Left lung (tissue), 10 donors: Measurements from ENCODE around the gene PDE1C. TPM values are rescaled to one million over a fixed set of nuclear protein-coding genes. Genes with fewer than 3 reads are reported as not detected.

Experiments used
- ATAC-seq: fragments of 200-7000 bp; cut with Tn5 transposase; one replicate; pipeline ENCODE4 v1.9.1; 2020; ENCODE audit warnings: moderate library complexity
- DNase-seq, 4 donors: peaks; one replicate each; pipeline ENCODE4 v3.0.0-alpha.2; 2013 to 2020
- H3K27ac ChIP-seq, 2 donors: fragments of 200-600 bp; sonication (generic) in 1 of 2; one replicate each; pipeline versions ENCODE4 v1.5.0 to v1.8.0; 2020 to 2021
- H3K27me3 ChIP-seq, 2 donors: fragments of 200-600 bp; sonication (generic) in 1 of 2; one replicate each; pipeline versions ENCODE4 v1.5.0 to v1.8.0; 2020 to 2021
- H3K36me3 ChIP-seq, 2 donors: fragments of 200-600 bp; sonication (generic) in 1 of 2; one replicate each; pipeline versions ENCODE4 v1.5.0 to v1.8.0; 2020 to 2021
- H3K4me1 ChIP-seq, 2 donors: fragments of 200-600 bp; one replicate each; pipeline ENCODE4 v1.8.0; 2021
- H3K4me3 ChIP-seq, 2 donors: fragments of 200-600 bp; sonication (generic) in 1 of 2; one replicate each; pipeline versions ENCODE4 v1.5.0 to v1.8.0; 2020 to 2021; ENCODE audit warnings: mild to moderate bottlenecking in 1 of 2
- H3K9me3 ChIP-seq, 2 donors: fragments of 200-600 bp; sonication (generic) in 1 of 2; one replicate each; pipeline versions ENCODE4 v1.5.0 to v1.8.0; 2020 to 2021
- intact Hi-C, 2 donors: fragments of 100-400 bp; cut with DNase I; formaldehyde crosslinking; loops; one replicate each; pipeline versions ENCODE4 v1.11.2 to v1.14.2; 2022
- polyA plus RNA-seq, 6 donors: library from polyadenylated mRNA; unstranded; fragments of 120-200 nt; gene quantifications; one replicate each; pipeline ENCODE4 v1.2.1, GENCODE V29; 2013; ENCODE audit not compliant: insufficient read length in 6 of 6
- total RNA-seq, 2 donors: library from RNA; stranded (reverse); fragmentation: NEBNext Ultra II Directional; extraction: Animal tissue kit (Norgen Biotek cat#: 25700); gene quantifications; one replicate each; pipeline ENCODE4 v1.2.1, GENCODE V29; 2021
- TF ChIP-seq, protein P1 (sequence below), 2 donors: fragments of 200-600 bp; sonication (generic) in 1 of 2; IDR thresholded peaks; one replicate each; pipeline versions ENCODE4 v1.5.0 to v1.8.0; 2021; ENCODE audit warnings: antibody characterized with exemption in 2 of 2
- donor health status: DM: no; HTN: yes; CAD: no.
- donor health status: DM: no; HTN: no; CAD: no.

The PDE1C gene
- total and polyA plus RNA-seq, 8 donors, result 2.0 to 13.8 (median 3.9) TPM

DNA sequence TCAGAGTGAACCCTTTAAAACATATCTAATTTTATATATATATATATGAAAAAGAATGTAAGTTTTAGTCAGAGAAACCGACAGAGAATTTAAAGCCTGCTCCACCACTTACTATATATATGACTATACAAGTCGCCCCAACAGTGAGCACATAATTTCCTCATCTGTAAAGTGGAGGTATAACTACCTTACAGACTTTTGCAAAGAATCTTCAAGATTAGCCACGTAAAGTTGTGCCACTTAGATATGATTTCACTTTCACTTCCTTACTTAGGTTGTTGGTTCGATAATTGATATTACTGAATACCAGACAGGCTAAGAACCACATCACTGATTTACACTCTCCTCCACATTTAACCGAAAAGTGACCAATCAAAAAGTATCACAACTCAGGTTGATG, 94.7 kb downstream of the PDE1C start:
- Histone ChIP-seq H3K9me3 (peaks cover 0 to 17% of the 10 kb centered on the region in 2 donors), H3K4me3 (no peak overlapping the region), H3K4me1 (no peaks in the 10 kb centered on the region), H3K36me3 (no peaks in the 10 kb centered on the region), H3K27me3 (no peaks in the 10 kb centered on the region), H3K27ac (no peak overlapping the region)
- TF ChIP-seq, protein P1, sequence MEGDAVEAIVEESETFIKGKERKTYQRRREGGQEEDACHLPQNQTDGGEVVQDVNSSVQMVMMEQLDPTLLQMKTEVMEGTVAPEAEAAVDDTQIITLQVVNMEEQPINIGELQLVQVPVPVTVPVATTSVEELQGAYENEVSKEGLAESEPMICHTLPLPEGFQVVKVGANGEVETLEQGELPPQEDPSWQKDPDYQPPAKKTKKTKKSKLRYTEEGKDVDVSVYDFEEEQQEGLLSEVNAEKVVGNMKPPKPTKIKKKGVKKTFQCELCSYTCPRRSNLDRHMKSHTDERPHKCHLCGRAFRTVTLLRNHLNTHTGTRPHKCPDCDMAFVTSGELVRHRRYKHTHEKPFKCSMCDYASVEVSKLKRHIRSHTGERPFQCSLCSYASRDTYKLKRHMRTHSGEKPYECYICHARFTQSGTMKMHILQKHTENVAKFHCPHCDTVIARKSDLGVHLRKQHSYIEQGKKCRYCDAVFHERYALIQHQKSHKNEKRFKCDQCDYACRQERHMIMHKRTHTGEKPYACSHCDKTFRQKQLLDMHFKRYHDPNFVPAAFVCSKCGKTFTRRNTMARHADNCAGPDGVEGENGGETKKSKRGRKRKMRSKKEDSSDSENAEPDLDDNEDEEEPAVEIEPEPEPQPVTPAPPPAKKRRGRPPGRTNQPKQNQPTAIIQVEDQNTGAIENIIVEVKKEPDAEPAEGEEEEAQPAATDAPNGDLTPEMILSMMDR (IDR thresholded peaks at IDR 0.05), result no peak
- ATAC-seq, result no peak
- intact Hi-C loops, result no loop called here
- no peak for DNase-seq

DNA sequence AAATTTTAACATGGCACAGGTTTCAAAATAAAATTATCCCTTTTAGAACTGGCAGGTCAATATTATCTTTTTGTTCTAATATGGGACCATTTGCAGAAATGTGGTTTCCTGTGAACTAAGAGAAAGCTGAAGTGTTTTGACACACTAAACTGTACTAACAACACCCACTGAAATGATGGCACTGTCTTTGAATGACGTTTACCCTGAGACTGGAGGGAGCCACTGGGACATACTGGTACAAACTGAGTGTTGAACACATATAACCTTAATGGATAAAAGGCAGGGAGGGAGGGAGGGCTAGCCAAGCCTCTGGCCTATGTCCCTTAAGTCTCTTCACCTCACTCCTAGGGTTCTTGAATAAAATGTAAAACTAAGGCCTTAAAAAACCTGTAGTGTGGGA, 95.9 kb downstream of the PDE1C start:
- Histone ChIP-seq H3K36me3 (no peaks in the 10 kb centered on the region), H3K27ac (no peak overlapping the region), H3K4me3 (no peak overlapping the region), H3K9me3 (peaks cover 0 to 17% of the 10 kb centered on the region in 2 donors), H3K4me1 (no peaks in the 10 kb centered on the region), H3K27me3 (no peaks in the 10 kb centered on the region)
- DNase-seq (no peak), ATAC-seq (no peak)
- TF ChIP-seq, protein P1 (IDR thresholded peaks at IDR 0.05), result no peak
- intact Hi-C loops, result no loop called here

DNA sequence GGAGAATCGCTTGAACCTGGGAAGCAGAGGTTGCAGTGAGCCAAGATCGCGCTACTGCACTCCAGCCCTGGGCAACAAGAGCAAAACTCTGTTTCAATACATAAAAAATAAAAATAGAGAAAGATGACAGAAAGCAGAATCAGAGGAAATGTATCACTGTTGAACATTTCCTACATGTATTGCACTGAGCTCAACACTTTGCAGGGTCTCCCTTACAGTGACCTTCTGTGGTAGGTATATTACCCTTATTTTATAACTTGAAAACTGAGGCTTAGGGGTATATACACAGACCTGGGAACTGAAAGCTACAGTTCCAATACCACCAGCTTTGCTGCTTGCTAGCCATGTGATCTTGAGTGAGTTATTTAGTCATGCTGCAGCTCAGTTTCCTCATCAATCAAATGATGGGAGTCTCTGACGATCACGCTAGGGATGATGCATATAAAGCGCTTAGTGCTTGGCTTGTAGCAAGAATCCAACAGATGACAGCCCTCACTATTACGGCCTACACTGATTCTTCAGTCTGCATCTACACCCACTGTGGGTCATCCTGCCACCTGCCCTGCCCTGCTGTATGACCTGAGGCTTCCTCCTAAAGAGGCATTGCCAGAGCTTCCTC, 99.0 kb downstream of the PDE1C start:
- no peak overlapping the region for H3K27ac ChIP-seq
- H3K36me3 ChIP-seq, result no peaks in the 10 kb centered on the region
- TF ChIP-seq, protein P1 (IDR thresholded peaks at IDR 0.05), result no peak
- no peaks in the 10 kb centered on the region for H3K4me1 ChIP-seq
- H3K4me3 ChIP-seq, result no peak overlapping the region
- ATAC-seq, result no peak
- DNase-seq, result no peak
- H3K9me3 ChIP-seq, result no peaks in the 10 kb centered on the region
- H3K27me3 ChIP-seq, result no peaks in the 10 kb centered on the region
- intact Hi-C loops, result no loop called here

DNA sequence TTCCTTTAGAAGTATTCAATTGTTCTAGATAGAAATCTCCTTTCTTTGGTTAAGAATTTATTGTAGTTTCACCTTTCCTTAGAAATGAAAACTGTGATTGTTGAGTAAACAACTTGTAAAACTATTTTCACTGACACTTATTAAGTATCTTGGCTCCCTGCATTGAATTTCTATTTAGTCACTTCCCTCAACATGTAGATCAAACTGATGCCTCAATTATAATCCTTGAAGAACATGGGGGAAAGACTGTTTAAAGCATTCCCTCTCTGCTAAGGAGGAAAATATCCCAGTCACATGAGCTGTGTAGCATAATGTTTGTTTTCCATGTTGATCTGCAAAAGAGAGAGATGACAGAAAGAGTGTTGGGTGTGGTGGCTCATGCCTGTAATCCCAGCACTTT, 99.7 kb downstream of the PDE1C start:
- Histone ChIP-seq H3K36me3 (no peaks in the 10 kb centered on the region), H3K9me3 (peaks cover 0 to 3% of the 10 kb centered on the region in 2 donors), H3K27me3 (no peaks in the 10 kb centered on the region), H3K27ac (no peak overlapping the region), H3K4me3 (no peak overlapping the region), H3K4me1 (no peaks in the 10 kb centered on the region)
- TF ChIP-seq, protein P1 (IDR thresholded peaks at IDR 0.05), result no peak
- ATAC-seq (no peak), DNase-seq (no peak)
- intact Hi-C loops, result no loop called here

DNA sequence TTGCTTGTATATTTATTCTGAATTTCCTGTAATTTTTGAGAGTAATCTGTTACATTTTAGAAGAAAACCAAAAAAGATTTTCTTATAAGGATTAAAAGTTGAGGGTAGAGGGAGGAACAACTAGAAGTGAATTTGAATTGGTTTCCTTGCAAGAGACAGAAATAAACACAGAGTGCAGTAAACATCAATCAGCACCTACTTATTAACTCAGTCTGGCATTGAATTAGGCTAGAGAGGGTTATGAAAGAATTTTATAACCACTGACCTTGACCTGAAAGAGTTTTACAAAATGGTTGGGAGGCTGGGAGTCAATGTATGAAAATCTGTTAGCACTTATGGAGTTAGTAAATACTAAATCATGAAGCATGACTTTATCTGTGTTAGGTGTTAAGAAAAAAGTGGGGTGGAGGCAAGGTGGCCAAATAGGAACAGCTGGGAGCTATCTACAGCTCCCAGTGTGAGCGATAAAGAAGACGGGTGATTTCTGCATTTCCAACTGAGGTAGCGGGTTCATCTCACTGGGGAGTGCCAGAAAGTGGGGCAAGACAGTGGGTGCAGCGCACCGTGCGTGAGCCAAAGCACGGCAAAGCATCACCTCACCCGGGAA, 106.5 kb downstream of the PDE1C start:
- intact Hi-C loops, result no loop called here
- Histone ChIP-seq H3K27me3 (no peaks in the 10 kb centered on the region), H3K36me3 (no peaks in the 10 kb centered on the region), H3K27ac (no peak overlapping the region), H3K9me3 (peaks cover 0 to 9% of the 10 kb centered on the region in 2 donors), H3K4me1 (no peaks in the 10 kb centered on the region), H3K4me3 (no peak overlapping the region)
- TF ChIP-seq, protein P1 (IDR thresholded peaks at IDR 0.05), result no peak
- no peak for ATAC-seq
- DNase-seq, result no peak
